H1 (cell line): ENCODE measurements around the gene DOHH. TPM values are rescaled to one million over a fixed set of nuclear protein-coding genes. Genes with fewer than 3 reads are reported as not detected.

ENCODE experiments used
- CTCF ChIA-PET: fragments of 300-600 bp; sonication (Branson Sonifier 250); formaldehyde crosslinking; loops from one replicate; lab custom pipeline; 2021; ENCODE audit not compliant: partially characterized antibody; lab: Charles Lee
- POLR2A ChIA-PET: fragments of 300-600 bp; sonication (Branson Sonifier 250); formaldehyde crosslinking; loops from one replicate; lab custom pipeline; 2021; ENCODE audit warnings: inconsistent platforms; ENCODE audit not compliant: partially characterized antibody; lab: Charles Lee
- DNase-seq, 2 experiments: peaks; one replicate each; pipeline versions ENCODE4 v3.0.0 to v3.0.0-alpha.2; 2010 to 2022; ENCODE audit warnings: low spot score in 2 of 2, low read depth in 1 of 2, mixed read lengths in 1 of 2
- FAIRE-seq: peaks from 2 replicates; lab custom pipeline; 2011; peaks lifted over from hg19 to GRCh38; lab: Jason Lieb, UNC
- H2AFZ ChIP-seq: 2 replicates; pipeline ENCODE4 v1.8.1; 2012; ENCODE audit warnings: low read length, inconsistent platforms
- H2AK5ac ChIP-seq: 2 replicates; pipeline ENCODE4 v1.6.1; 2013; ENCODE audit warnings: low read depth, low read length
- H2BK120ac ChIP-seq: replicated peaks from 2 replicates; pipeline ENCODE3; 2013; ENCODE audit warnings: low read depth, low read length, inconsistent platforms
- H2BK12ac ChIP-seq: 2 replicates; pipeline ENCODE4 v1.6.1; 2013; ENCODE audit warnings: low read depth, low read length
- H2BK15ac ChIP-seq: 2 replicates; pipeline ENCODE4 v1.6.1; 2013; ENCODE audit warnings: low read length
- H2BK20ac ChIP-seq: 2 replicates; pipeline ENCODE4 v1.6.1; 2013; ENCODE audit warnings: low read length
- H2BK5ac ChIP-seq: 2 replicates; pipeline ENCODE4 v1.6.1; 2013; ENCODE audit warnings: low read depth, low read length
- H3K14ac ChIP-seq: 2 replicates; pipeline ENCODE4 v1.6.1; 2013; ENCODE audit warnings: inconsistent platforms; ENCODE audit not compliant: insufficient read length
- H3K18ac ChIP-seq: 2 replicates; pipeline ENCODE4 v1.6.1; 2013; ENCODE audit warnings: low read length; ENCODE audit errors: extremely low read depth
- H3K23ac ChIP-seq: 2 replicates; pipeline ENCODE4 v1.6.1; 2013; ENCODE audit warnings: inconsistent platforms; ENCODE audit not compliant: insufficient read length
- H3K23me2 ChIP-seq: 2 replicates; pipeline ENCODE4 v1.6.1; 2013; ENCODE audit warnings: low read depth, low read length
- H3K27ac ChIP-seq: 2 replicates; pipeline ENCODE4 v1.6.1; 2011; ENCODE audit warnings: low read depth, low read length, inconsistent platforms
- H3K27me3 ChIP-seq, 4 experiments: replicated peaks in 1 of 4; 1 replicate in 1 of 4; 2 replicates in 3 of 4; pipeline versions ENCODE4 v1.6.1 to v1.8.1; 2011 to 2013; ENCODE audit warnings: low read length in 3 of 4, mild to moderate bottlenecking in 3 of 4, inconsistent platforms in 2 of 4, mixed read lengths in 2 of 4, moderate library complexity in 1 of 4; ENCODE audit not compliant: control insufficient read depth in 3 of 4, insufficient read depth in 3 of 4; ENCODE audit errors: extremely low read depth in 1 of 4
- H3K36me3 ChIP-seq, 4 experiments: 2 replicates each; pipeline versions ENCODE4 v1.6.1 to v1.8.1; 2011 to 2013; ENCODE audit warnings: mild to moderate bottlenecking in 4 of 4, low read length in 3 of 4, moderate library complexity in 2 of 4, control low read depth in 1 of 4, inconsistent platforms in 1 of 4; ENCODE audit not compliant: insufficient read depth in 4 of 4, control insufficient read depth in 2 of 4
- H3K4ac ChIP-seq: replicated peaks from 2 replicates; pipeline ENCODE3; 2013; ENCODE audit warnings: low read length, low read depth, mixed read lengths, inconsistent platforms; ENCODE audit not compliant: insufficient read length
- H3K4me1 ChIP-seq, 4 experiments: replicated peaks in 1 of 4; 1 replicate in 1 of 4; 2 replicates in 3 of 4; pipeline versions ENCODE4 v1.6.1 to v1.8.1; 2011 to 2013; ENCODE audit warnings: low read length in 3 of 4, inconsistent platforms in 2 of 4, mixed read lengths in 1 of 4; ENCODE audit not compliant: insufficient read depth in 4 of 4, control insufficient read depth in 3 of 4
- H3K4me2 ChIP-seq, 2 experiments: 2 replicates each; pipeline versions ENCODE4 v1.6.1 to v1.8.1; 2011 to 2013; ENCODE audit warnings: low read depth in 2 of 2, low read length in 2 of 2, control low read depth in 1 of 2, inconsistent platforms in 1 of 2, mild to moderate bottlenecking in 1 of 2; ENCODE audit not compliant: insufficient read depth in 1 of 2
- H3K4me3 ChIP-seq, 4 experiments: fragments of 200-600, 300-600 bp in 1 of 4; sonication (generic), shearing (Covaris generic), sonication (Bioruptor Twin) in 1 of 4; 2 replicates each; pipeline versions ENCODE4 v1.5.1 to v1.8.1; 2011 to 2016; ENCODE audit warnings: low read length in 4 of 4, low read depth in 3 of 4, control low read depth in 2 of 4, inconsistent platforms in 2 of 4, mild to moderate bottlenecking in 2 of 4, mixed read lengths in 1 of 4, moderate library complexity in 1 of 4; ENCODE audit not compliant: insufficient read depth in 2 of 4; ENCODE audit errors: extremely low read depth in 1 of 4
- H3K56ac ChIP-seq: replicated peaks from 2 replicates; pipeline ENCODE3; 2013; ENCODE audit warnings: low read depth, mild to moderate bottlenecking, mixed read lengths, low read length, inconsistent platforms; ENCODE audit not compliant: insufficient read length
- H3K79me1 ChIP-seq: 2 replicates; pipeline ENCODE4 v1.6.1; 2013; ENCODE audit warnings: low read depth, low read length, control low read depth
- H3K79me2 ChIP-seq, 2 experiments: 2 replicates each; pipeline versions ENCODE4 v1.6.1 to v1.8.1; 2012 to 2013; ENCODE audit warnings: low read length in 2 of 2, mild to moderate bottlenecking in 2 of 2, inconsistent platforms in 1 of 2; ENCODE audit not compliant: insufficient read depth in 2 of 2, control insufficient read depth in 1 of 2
- H3K9ac ChIP-seq, 4 experiments: replicated peaks in 1 of 4; 1 replicate in 1 of 4; 2 replicates in 3 of 4; pipeline versions ENCODE4 v1.6.1 to v1.8.1; 2011 to 2013; ENCODE audit warnings: low read depth in 3 of 4, low read length in 3 of 4, control low read depth in 2 of 4, mild to moderate bottlenecking in 2 of 4, moderate library complexity in 2 of 4, inconsistent platforms in 1 of 4; ENCODE audit errors: extremely low read depth in 1 of 4
- H3K9me3 ChIP-seq, 2 experiments: 2 replicates each; pipeline versions ENCODE4 v1.6.1 to v1.8.1; 2012 to 2013; ENCODE audit warnings: mild to moderate bottlenecking in 2 of 2, moderate library complexity in 2 of 2, control low read depth in 1 of 2, inconsistent platforms in 1 of 2, low read depth in 1 of 2, low read length in 1 of 2, mixed read lengths in 1 of 2; ENCODE audit not compliant: insufficient read depth in 2 of 2
- H4K20me1 ChIP-seq, 2 experiments: replicated peaks in 1 of 2; 2 replicates each; pipeline versions ENCODE3 to v1.8.1; 2011 to 2013; ENCODE audit warnings: inconsistent platforms in 2 of 2, low read length in 2 of 2, mild to moderate bottlenecking in 1 of 2; ENCODE audit not compliant: insufficient read depth in 2 of 2, control insufficient read depth in 1 of 2
- H4K5ac ChIP-seq: 2 replicates; pipeline ENCODE4 v1.6.1; 2013; ENCODE audit warnings: low read length, low read depth, mixed read lengths, inconsistent platforms; ENCODE audit not compliant: insufficient read length
- H4K8ac ChIP-seq: 2 replicates; pipeline ENCODE4 v1.8.0; 2013; ENCODE audit warnings: mild to moderate bottlenecking, moderate library complexity, low read length, inconsistent platforms; ENCODE audit not compliant: insufficient read depth; ENCODE audit errors: extremely low read depth
- H4K91ac ChIP-seq: replicated peaks from 2 replicates; pipeline ENCODE3; 2013; ENCODE audit warnings: low read length, mixed read lengths, inconsistent platforms; ENCODE audit not compliant: insufficient read length
- POU5F1 ChIP-seq: IDR thresholded peaks from 2 replicates; pipeline ENCODE4 v1.6.1; 2011; ENCODE audit warnings: low read depth, mild to moderate bottlenecking, low read length, moderate library complexity
- TEAD4 ChIP-seq: IDR thresholded peaks from 2 replicates; pipeline ENCODE4 v1.6.1; 2012; ENCODE audit warnings: low read depth, low read length, inconsistent platforms, mixed read lengths
- WGBS, 2 experiments: shearing (Covaris generic) in 1 of 2; methylation state at CpG; one replicate each; pipeline versions ENCODE4 v1.1.6 to v1.1.7; 2013 to 2015; ENCODE audit warnings: low lambda C conversion rate in 2 of 2, mixed read lengths in 2 of 2, inconsistent platforms in 1 of 2, low coverage in 1 of 2, missing lambda C conversion rate in 1 of 2; ENCODE audit not compliant: insufficient replicate concordance in 2 of 2, insufficient coverage in 1 of 2, insufficient read length in 1 of 2; ENCODE audit errors: extremely low coverage in 1 of 2, missing lambda C conversion rate in 1 of 2; 5-methylcytosine and 5-hydroxymethylcytosine counted together
- polyA plus RNA-seq, 7 experiments: library from polyadenylated mRNA; depleted of rRNA in 3 of 7; stranded (reverse) in 5 of 7; unstranded in 2 of 7; fragments of >200 nt in 5 of 7; fragments of 200-250 nt in 2 of 7; gene quantifications; 1 replicate in 5 of 7; 2 replicates in 1 of 7; 4 replicates in 1 of 7; pipeline versions ENCODE4 v1.2.1 to v1.2.3, GENCODE V29; 2011 to 2013; ENCODE audit warnings: missing spikeins in 2 of 7, mixed read lengths in 2 of 7
- total RNA-seq: library from RNA; stranded (reverse); fragmentation: NEBNext Ultra II Directional; extraction: Animal tissue kit (Norgen Biotek cat#: 25700); gene quantifications from 2 replicates; pipeline ENCODE4 v1.2.1, GENCODE V29; 2021
- TF ChIP-seq, protein P1 (sequence below), 3 experiments: IDR thresholded peaks; 1 replicate in 2 of 3; 2 replicates in 1 of 3; pipeline versions ENCODE4 v1.5.1 to v1.6.1; 2011; ENCODE audit warnings: low read length in 3 of 3, mild to moderate bottlenecking in 3 of 3, inconsistent platforms in 2 of 3, low read depth in 1 of 3, moderate library complexity in 1 of 3; ENCODE audit not compliant: insufficient read depth in 1 of 3; ENCODE audit errors: control extremely low read depth in 1 of 3

DOHH gene
- total and polyA plus RNA-seq, 2 of the 8 experiments (the other 6 are each of a cell fraction or from before 2014, with no cell fraction given) = 7.3 to 17.7 TPM

DNA sequence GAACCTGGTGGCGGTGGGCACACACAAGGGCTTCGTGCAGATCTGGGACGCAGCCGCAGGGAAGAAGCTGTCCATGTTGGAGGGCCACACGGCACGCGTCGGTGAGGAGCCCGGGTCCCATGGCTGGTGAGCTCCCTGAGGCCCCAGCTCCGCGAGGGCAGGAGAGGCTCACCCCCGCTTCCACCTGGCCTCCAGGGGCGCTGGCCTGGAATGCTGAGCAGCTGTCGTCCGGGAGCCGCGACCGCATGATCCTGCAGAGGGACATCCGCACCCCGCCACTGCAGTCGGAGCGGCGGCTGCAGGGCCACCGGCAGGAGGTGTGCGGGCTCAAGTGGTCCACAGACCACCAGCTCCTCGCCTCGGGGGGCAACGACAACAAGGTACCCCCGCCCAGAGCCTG, 31.2 kb upstream of the DOHH start:
- no peak overlapping the region for H3K18ac ChIP-seq
- H4K91ac ChIP-seq = no peak overlapping the region
- peak overlapping the region; percentile 85; the same call in 1 of the 2 replicates for H4K8ac ChIP-seq
- H2BK120ac ChIP-seq = no peak overlapping the region
- no peak overlapping the region for H2BK20ac ChIP-seq
- DNase-seq (no peak), FAIRE-seq (no peak)
- H3K27me3 ChIP-seq = no peaks in the 10 kb centered on the region
- H3K4me1 ChIP-seq = no peaks in the 10 kb centered on the region; a peak in 1 of 7 replicates
- peaks cover 9% of the 10 kb centered on the region; the same call in 1 of the 2 replicates for H3K23me2 ChIP-seq
- no peak overlapping the region for H4K5ac ChIP-seq
- no peak overlapping the region for H2AK5ac ChIP-seq
- ChIA-PET CTCF (interaction anchor here (0.6 to 6.9 kb wide), 7 partner anchors 12 to 607 kb away, joined by 3 to 54 read pairs (median 4); partner anchors contain the start of gene MFSD12), POLR2A (interaction anchor here (0.8 to 2.1 kb wide), 10 partner anchors 9 to 63 kb away, joined by 3 to 7 read pairs (median 4); partner anchors contain the start of gene MFSD12)
- no peak overlapping the region for H2BK5ac ChIP-seq
- H3K9ac ChIP-seq = no peak overlapping the region
- WGBS, 2 experiments = 92% methylated on average over 23 of the region's 29 CpGs; no CpG with 5 or more reads in 1 of the 2 experiments
- H2BK15ac ChIP-seq = no peak overlapping the region
- no peaks in the 10 kb centered on the region for H3K79me1 ChIP-seq
- no peak overlapping the region for H3K4me2 ChIP-seq
- H3K4me3 ChIP-seq = no peak overlapping the region
- H3K9me3 ChIP-seq = no peaks in the 10 kb centered on the region
- H2AFZ ChIP-seq = no peak overlapping the region
- peaks cover 1 to 9% of the 10 kb centered on the region in 2 experiments for H4K20me1 ChIP-seq
- no peak overlapping the region for H3K27ac ChIP-seq
- H3K14ac ChIP-seq = no peak overlapping the region
- peaks cover 7 to 44% (median 26%) of the 10 kb centered on the region in 4 experiments; a peak in 7 of 8 replicates for H3K36me3 ChIP-seq
- H2BK12ac ChIP-seq = no peak overlapping the region
- H3K56ac ChIP-seq = no peak overlapping the region
- no peaks in the 10 kb centered on the region for H3K79me2 ChIP-seq
- TF ChIP-seq POU5F1 (no peak), TEAD4 (peak; percentile 75)
- TF ChIP-seq, protein P1, sequence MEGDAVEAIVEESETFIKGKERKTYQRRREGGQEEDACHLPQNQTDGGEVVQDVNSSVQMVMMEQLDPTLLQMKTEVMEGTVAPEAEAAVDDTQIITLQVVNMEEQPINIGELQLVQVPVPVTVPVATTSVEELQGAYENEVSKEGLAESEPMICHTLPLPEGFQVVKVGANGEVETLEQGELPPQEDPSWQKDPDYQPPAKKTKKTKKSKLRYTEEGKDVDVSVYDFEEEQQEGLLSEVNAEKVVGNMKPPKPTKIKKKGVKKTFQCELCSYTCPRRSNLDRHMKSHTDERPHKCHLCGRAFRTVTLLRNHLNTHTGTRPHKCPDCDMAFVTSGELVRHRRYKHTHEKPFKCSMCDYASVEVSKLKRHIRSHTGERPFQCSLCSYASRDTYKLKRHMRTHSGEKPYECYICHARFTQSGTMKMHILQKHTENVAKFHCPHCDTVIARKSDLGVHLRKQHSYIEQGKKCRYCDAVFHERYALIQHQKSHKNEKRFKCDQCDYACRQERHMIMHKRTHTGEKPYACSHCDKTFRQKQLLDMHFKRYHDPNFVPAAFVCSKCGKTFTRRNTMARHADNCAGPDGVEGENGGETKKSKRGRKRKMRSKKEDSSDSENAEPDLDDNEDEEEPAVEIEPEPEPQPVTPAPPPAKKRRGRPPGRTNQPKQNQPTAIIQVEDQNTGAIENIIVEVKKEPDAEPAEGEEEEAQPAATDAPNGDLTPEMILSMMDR (IDR thresholded peaks at IDR 0.05; ENCODE audit: control extremely low read depth in 1 of 3, insufficient read depth in 1 of 3, low read depth in 1 of 3, low read length in 3 of 3) = peak in 2 of 3 experiments; percentile 8 to 28; a peak in 2 of 4 replicates
- no peak overlapping the region for H3K23ac ChIP-seq
- H3K4ac ChIP-seq = no peak overlapping the region
